HEK293 (cell line): ENCODE data around the gene CACTIN.

Experiments used
- CTCF ChIP-seq: fragments of 450-650 bp; formaldehyde crosslinking; IDR thresholded peaks from 2 replicates; pipeline ENCODE4 v1.5.1; 2016; ENCODE audit warnings: missing biosample characterization, missing genetic modification characterization
- GLI4 ChIP-seq: fragments of 450-650 bp; formaldehyde crosslinking; IDR thresholded peaks from 2 replicates; pipeline ENCODE4 v1.5.1; 2016; ENCODE audit warnings: missing biosample characterization, missing genetic modification characterization
- PRDM1 ChIP-seq: fragments of 450-650 bp; formaldehyde crosslinking; IDR thresholded peaks from 2 replicates; pipeline ENCODE4; 2016; ENCODE audit warnings: missing biosample characterization, missing genetic modification characterization
- SP2 ChIP-seq: fragments of 450-650 bp; formaldehyde crosslinking; IDR thresholded peaks from 2 replicates; pipeline ENCODE4 v1.5.1; 2016; ENCODE audit warnings: missing biosample characterization, missing genetic modification characterization
- SP7 ChIP-seq: fragments of 450-650 bp; formaldehyde crosslinking; IDR thresholded peaks from 2 replicates; pipeline ENCODE4 v1.5.1; 2016; ENCODE audit warnings: missing biosample characterization, missing genetic modification characterization
- ZNF211 ChIP-seq: fragments of 450-650 bp; formaldehyde crosslinking; IDR thresholded peaks from 2 replicates; pipeline ENCODE4 v1.5.1; 2016; ENCODE audit warnings: low read depth, missing biosample characterization, missing genetic modification characterization
- ZNF223 ChIP-seq: fragments of 450-650 bp; formaldehyde crosslinking; IDR thresholded peaks from 2 replicates; pipeline ENCODE4 v1.5.1; 2016; ENCODE audit warnings: missing biosample characterization, missing genetic modification characterization
- ZNF529 ChIP-seq: fragments of 450-650 bp; formaldehyde crosslinking; IDR thresholded peaks from 2 replicates; pipeline ENCODE4 v1.5.1; 2017; ENCODE audit warnings: missing genetic modification characterization, missing biosample characterization; ENCODE audit not compliant: insufficient replicate concordance
- ZNF580 ChIP-seq: fragments of 450-650 bp; formaldehyde crosslinking; IDR thresholded peaks from 2 replicates; pipeline ENCODE4 v1.5.1; 2016; ENCODE audit warnings: missing biosample characterization, missing genetic modification characterization
- ZNF639 ChIP-seq: fragments of 450-650 bp; formaldehyde crosslinking; IDR thresholded peaks from 2 replicates; pipeline ENCODE4 v1.5.1; 2016; ENCODE audit warnings: missing biosample characterization, missing genetic modification characterization
- ZNF747 ChIP-seq: fragments of 450-650 bp; formaldehyde crosslinking; IDR thresholded peaks from 2 replicates; pipeline ENCODE4 v1.5.1; 2016; ENCODE audit warnings: missing biosample characterization, missing genetic modification characterization
- ZNF768 ChIP-seq: fragments of 450-650 bp; formaldehyde crosslinking; IDR thresholded peaks from 2 replicates; pipeline ENCODE4 v1.5.1; 2018; ENCODE audit warnings: missing biosample characterization, mild to moderate bottlenecking, missing genetic modification characterization
- ZSCAN5A ChIP-seq: fragments of 450-650 bp; formaldehyde crosslinking; IDR thresholded peaks from 2 replicates; pipeline ENCODE4 v1.5.1; 2016; ENCODE audit warnings: missing biosample characterization, missing genetic modification characterization

GRCh38 chr19:3658004-3658869 is 31.6 kb upstream of the CACTIN start:
- no peak for TF ChIP-seq PRDM1 (tag by site-specific recombination)
- no peak for TF ChIP-seq CTCF (tag by site-specific recombination)
- no peak for TF ChIP-seq SP7 (tag by site-specific recombination)
- no peak for TF ChIP-seq ZNF211 (tag by site-specific recombination)
- no peak for TF ChIP-seq ZNF529
- no peak for TF ChIP-seq ZNF768 (tag by site-specific recombination)
- TF ChIP-seq ZNF223 (tag by site-specific recombination), result no peak
- no peak for TF ChIP-seq GLI4 (tag by site-specific recombination)
- TF ChIP-seq ZNF639 (tag by site-specific recombination), result no peak
- no peak for TF ChIP-seq ZSCAN5A (tag by site-specific recombination)
- no peak for TF ChIP-seq SP2 (tag by site-specific recombination)
- no peak for TF ChIP-seq ZNF747 (tag by site-specific recombination)
- TF ChIP-seq ZNF580 (tag by site-specific recombination), result no peak
